GM12864 (cell line): Measurements from ENCODE around the gene NOS3.

Source experiments
- DNase-seq: peaks from one replicate; pipeline ENCODE4 v3.0.0-alpha.2; 2011; ENCODE audit warnings: low read depth
- H3K4me3 ChIP-seq: 2 replicates; pipeline ENCODE4 v1.5.1; 2011; ENCODE audit warnings: mild to moderate bottlenecking, low read depth, low read length, control low read depth
- CTCF ChIP-seq: IDR thresholded peaks from 2 replicates; pipeline ENCODE4 v1.5.1; 2011; ENCODE audit warnings: low read depth, mild to moderate bottlenecking, moderate library complexity, low read length, control low read depth, inconsistent platforms; ENCODE audit errors: missing control alignments

Gene NOS3

GRCh38 chr7:150997075-150997511 is 6.3 kb downstream of the NOS3 start:
- no peak overlapping the region for H3K4me3 ChIP-seq
- TF ChIP-seq CTCF, result no peak
- no peak for DNase-seq

- DNase-seq, result no peak
- H3K4me3 ChIP-seq, result no peak overlapping the region
- no peak for TF ChIP-seq CTCF
These were observed 7.0 kb downstream of the NOS3 start for GRCh38 chr7:150997817-150998216.

DNA sequence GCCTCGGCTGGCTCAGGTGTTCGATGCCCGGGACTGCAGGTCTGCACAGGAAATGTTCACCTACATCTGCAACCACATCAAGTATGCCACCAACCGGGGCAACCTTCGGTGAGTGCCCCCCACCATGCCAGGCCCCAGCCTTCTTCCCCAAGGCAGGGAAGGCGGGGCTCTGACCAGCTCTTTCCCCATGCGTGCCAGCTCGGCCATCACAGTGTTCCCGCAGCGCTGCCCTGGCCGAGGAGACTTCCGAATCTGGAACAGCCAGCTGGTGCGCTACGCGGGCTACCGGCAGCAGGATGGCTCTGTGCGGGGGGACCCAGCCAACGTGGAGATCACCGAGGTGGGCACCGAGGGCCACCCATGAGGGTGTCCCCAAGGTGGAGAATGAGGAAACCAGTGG is 7.5 kb downstream of the NOS3 start:
- no peak overlapping the region for H3K4me3 ChIP-seq
- no peak for TF ChIP-seq CTCF
- no peak for DNase-seq

DNA sequence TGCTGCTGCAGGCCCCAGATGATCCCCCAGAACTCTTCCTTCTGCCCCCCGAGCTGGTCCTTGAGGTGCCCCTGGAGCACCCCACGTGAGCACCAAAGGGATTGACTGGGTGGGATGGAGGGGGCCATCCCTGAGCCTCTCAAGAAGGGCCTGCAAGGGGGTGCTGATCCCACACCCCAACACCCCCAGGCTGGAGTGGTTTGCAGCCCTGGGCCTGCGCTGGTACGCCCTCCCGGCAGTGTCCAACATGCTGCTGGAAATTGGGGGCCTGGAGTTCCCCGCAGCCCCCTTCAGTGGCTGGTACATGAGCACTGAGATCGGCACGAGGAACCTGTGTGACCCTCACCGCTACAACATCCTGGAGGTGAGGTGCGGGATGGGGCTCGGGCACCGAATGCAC is 8.2 kb downstream of the NOS3 start:
- DNase-seq, result no peak
- no peak for TF ChIP-seq CTCF

DNA sequence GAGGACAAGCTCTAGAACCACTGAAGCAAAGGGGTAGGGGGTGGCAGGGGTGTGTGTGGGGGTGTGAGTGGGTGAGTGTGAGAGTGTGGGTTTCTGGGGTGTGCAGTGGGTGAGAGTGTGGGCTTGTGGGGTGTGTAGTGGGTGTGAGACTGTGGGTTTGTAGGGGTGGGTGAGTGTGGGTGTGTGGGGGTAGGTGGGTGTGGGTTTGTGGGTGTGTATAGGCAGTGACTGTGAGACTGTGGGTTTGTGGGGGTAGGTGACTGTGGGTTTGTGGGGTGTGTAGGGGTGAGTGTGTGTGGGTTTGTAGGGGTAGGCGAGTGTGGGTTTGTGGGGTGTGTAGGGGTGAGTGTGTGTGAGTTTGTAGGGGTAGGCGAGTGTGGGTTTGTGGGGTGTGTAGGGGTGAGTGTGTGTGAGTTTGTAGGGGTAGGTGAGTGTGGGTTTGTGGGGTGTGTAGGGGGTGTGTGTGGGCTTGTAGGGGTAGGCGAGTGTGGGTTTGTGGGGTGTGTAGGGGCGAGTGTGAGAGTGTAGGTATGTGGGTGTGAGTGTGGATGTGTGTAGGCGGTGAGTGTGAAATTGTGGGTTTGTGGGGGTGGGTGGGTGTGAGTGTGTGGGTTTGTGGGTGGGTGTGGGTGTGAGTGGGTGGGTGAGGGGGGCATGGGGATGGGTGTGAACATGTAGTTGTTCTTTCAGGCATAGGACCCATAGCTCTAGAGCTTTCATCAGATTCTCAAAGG is 8.8 kb downstream of the NOS3 start:
- no peak overlapping the region for H3K4me3 ChIP-seq
- no peak for DNase-seq
- no peak for TF ChIP-seq CTCF

More for the DNA sequence above, 8.2 kb downstream of the NOS3 start:
- no peak overlapping the region for H3K4me3 ChIP-seq

- TF ChIP-seq CTCF, result no peak
- H3K4me3 ChIP-seq, result no peak overlapping the region
- DNase-seq, result no peak
These were observed 10.2 kb downstream of the NOS3 start for GRCh38 chr7:151000897-151001495.

GRCh38 chr7:151001546-151001945 is 10.7 kb downstream of the NOS3 start:
- no peak for TF ChIP-seq CTCF
- no peak overlapping the region for H3K4me3 ChIP-seq
- no peak for DNase-seq
